ENCODE results near the gene C16orf74.

DNA sequence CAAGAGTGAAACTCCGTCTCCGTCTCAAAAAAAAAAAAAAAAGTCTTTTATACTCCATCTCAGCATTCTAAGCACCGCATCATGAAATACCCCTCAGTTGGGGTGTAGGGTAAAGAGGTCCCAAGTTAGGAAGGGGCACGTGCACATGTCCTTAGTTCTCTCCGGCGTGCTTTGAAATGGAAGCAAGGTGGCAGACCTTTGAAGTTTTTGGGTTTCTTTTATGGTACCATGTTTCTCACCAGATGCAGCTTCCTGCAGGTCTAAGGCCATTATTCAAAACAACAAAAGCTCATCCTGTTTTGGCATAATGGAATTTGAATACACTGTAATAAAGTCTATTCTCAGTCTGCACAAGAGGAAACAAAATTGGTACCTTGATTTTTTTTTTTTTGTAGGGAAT, 38.9 kb upstream of the C16orf74 start:
- TF ChIP-seq POLR2A (IDR thresholded peaks at IDR 0.05) (no peak), CTCF (IDR thresholded peaks at IDR 0.05) (no peak)
